Measurements from ENCODE around the gene AIF1L.

DNA sequence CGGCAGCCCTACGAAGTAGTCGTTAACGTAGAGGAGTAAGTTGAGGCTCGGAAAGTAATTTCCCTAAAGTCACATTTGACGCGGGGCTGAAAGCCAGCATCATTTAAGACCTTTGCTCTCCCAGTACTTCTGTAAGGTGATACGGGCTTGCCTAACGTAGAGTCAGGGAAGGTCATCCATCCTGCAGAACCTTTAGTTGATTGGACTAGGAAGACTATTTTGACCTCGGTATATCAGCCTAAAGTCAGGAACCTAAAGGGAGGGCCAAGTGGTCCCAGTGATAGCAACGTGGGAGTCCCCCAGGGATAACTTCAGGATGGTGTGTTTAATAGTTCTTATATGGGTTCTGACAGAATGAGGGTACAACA lies 29.7 kb downstream of the AIF1L start:
- TF ChIP-seq, protein P1, sequence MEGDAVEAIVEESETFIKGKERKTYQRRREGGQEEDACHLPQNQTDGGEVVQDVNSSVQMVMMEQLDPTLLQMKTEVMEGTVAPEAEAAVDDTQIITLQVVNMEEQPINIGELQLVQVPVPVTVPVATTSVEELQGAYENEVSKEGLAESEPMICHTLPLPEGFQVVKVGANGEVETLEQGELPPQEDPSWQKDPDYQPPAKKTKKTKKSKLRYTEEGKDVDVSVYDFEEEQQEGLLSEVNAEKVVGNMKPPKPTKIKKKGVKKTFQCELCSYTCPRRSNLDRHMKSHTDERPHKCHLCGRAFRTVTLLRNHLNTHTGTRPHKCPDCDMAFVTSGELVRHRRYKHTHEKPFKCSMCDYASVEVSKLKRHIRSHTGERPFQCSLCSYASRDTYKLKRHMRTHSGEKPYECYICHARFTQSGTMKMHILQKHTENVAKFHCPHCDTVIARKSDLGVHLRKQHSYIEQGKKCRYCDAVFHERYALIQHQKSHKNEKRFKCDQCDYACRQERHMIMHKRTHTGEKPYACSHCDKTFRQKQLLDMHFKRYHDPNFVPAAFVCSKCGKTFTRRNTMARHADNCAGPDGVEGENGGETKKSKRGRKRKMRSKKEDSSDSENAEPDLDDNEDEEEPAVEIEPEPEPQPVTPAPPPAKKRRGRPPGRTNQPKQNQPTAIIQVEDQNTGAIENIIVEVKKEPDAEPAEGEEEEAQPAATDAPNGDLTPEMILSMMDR (IDR thresholded peaks at IDR 0.05): no peak
- no peak for TF ChIP-seq EZH2 (IDR thresholded peaks at IDR 0.05; ENCODE audit: borderline replicate concordance, insufficient read depth, low read depth, low read length, poor library complexity, severe bottlenecking)
